ENCODE data around the gene DCDC2C. TPM values are rescaled to one million over a fixed set of nuclear protein-coding genes. Genes with fewer than 3 reads are reported as not detected.

Gene DCDC2C
- total RNA-seq, 1 experiment from 2014 or later = not detected

DNA sequence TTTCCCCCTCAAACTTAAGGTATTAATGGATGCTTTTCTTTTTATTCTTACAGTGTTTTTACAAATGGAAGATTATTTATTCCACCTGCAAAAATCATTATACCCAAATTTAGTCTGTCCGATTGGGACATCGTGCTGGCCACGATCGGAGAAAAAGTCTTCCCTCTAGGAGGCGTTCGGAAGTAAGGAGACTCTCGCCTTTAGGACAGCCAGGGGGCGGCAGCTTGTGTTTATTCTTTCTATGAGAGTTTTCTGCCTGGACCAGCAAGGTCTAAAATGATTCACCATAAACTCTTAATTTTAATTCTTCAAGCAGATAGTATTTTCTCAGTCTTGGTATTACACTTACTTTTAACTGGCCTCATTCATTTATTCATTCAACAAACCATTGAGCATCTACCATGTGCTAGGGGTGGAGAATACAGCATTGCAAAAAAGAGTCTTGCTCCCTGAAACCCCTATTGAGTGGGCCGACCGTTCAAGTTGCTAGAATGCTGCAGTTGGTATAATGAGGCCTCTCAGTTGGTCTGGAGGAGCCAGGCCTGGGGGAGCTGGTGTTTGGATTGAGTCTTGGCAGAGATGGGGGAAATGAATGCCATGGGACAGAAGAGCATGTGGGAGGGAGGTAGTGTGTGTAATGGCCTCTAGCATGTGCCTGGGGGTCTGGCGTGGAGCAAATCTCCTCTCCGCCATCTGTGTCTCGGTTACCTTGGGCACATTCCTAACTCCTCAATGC lies 38.7 kb downstream of the DCDC2C start:
- no peak for DNase-seq (ENCODE audit: extremely low read depth, low read depth)

DNA sequence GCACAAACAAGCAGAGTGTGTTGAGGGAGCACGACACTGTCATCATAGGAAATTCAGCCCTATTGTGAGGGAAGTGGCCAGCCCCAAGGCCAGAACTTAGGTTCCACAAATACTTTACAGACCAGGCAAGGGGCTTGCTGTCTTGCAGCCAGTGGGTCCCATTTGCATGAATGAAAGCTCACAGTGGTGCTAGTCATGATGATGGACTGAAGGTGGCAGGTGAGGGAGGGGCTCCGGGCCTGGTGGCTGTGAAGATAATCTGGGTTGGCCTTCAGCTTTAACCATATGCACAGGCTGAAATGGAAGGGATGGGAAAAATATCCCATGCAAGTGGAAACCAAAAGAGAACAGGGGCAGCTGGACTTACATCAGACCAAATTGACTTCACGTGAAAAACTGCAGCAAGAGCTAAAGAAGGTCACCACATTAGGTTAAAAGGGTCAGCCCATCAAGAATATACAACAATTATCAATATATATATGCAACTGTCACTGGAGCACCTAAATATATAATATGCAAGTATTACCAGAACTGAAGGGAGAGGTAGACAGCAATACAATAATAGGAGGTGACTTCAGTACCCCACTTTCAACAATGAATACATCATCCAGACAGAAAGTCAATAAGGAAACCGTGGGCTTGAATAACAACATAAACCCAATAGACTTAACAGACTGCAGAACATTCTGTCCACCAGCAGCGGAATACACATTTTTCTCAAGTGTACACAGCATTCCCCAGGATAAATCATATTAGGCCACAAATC lies 39.6 kb downstream of the DCDC2C start:
- no peak for DNase-seq (ENCODE audit: extremely low read depth, low read depth)

DNA sequence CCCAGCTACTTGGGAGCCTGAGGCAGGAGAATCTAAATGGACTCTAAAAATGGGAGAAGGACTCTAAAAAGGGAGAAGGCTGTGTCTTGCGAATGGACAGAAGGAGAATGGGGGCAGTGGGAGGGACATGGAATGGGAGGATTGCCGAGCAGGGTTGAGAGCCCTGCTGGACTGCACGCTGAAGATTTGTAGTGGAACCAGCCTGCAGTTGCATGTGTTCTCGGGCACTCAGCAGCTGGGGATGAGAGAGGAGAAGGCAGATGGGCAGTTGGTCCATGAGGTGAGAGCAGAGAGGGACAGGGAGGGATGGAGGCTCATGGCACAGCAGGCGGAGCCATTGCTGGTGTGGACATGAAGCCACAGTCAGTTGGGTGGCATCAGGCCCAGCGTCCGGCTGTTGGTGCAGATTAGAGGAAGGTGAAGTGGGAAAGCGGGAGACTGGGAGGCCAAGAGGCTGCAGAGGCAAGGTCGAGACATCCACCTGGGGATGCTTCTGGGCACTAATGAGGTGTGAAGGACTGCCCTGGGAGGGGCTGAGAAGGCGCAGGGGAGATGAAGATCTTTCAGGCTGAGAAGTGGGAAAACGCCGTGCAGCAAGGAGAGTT lies 40.7 kb downstream of the DCDC2C start:
- DNase-seq (ENCODE audit: extremely low read depth, low read depth) = no peak

DNA sequence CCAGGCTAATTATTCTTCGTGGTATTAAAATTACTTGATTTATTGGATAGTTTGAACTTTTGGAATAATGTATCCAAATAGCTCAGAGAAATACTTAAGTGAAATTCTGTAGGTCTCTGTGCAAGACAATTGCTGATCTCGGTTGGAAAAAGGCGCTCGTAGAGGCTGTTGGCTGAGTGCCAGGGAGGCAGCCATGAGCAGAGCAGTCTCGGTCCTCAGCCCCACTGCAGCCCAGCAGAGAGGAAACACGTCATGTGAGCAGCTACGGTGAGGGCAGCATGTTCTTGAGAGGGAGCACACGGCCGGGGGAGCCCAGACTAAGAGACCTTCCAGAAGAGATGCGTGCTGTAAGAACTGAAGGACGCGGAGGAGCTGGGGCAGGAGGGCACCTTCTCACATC lies 42.5 kb downstream of the DCDC2C start:
- no peak for DNase-seq (ENCODE audit: extremely low read depth, low read depth)

DNA sequence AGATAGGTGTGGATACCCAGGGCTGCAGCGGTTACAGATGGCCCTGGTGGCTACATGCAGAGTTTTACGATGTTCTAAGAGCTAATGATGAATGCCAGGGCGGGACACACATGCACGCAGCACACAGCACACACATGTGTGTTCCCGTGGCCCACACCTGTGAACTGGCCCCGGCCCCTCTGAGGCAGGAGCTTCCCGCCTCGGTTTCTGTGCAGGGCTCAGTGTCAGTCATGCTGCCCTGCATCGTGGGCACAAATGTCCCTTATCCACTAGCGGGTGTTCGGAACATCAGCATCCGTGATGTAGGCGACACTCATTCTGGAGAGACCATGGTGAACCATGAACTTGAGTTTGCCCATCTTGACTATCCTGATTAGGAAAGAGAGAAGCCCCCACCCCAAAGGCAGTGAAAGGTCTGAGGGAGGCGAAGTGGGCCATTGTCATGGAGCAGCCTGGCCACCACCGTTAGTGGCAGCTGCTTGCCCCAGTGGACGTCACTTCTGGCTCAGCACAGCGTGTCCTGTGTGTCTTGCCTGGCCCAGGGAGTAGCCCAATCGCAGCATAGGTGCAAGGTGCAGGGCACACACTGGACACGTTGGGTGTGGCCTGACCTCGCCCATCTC lies 43.8 kb downstream of the DCDC2C start:
- DNase-seq (ENCODE audit: extremely low read depth, low read depth) = no peak

DNA sequence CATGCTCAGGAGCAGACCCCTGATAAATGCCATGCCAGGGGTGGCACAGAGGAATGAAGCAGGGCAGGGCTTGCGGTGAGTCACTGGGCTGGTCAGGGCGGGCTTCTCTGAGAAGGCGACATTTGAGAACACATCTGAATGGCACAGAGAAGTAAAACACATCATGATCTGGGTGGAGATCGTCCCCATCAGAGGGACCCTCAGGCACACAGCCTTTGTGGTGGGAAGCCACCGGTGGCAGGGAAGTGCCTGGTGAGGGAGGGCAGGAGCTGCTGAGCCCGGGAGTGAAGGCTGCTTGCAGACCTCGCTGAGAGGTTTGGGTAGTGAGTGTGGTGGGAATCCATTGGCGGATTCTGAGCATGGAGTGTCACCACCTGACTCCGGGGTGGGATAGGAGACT lies 44.5 kb downstream of the DCDC2C start:
- DNase-seq (ENCODE audit: extremely low read depth, low read depth) = no peak

DNA sequence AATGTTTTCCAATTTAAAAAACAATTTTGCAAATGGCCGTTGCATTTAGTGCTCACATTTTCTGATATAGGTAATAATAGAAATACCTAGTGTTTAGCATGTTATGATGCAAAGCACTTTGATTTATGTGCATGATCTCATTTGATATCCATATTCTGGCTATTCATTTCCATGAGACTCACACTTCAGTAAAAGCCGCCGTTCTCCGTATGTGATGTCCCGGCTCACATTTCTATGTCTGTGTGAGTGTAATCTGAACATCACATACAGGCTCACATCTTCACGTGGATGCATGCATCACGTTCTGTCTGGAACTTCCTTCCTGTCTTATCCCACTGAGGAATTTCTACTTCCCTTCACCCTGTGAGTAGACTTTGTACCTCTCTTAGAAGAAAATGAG lies 45.8 kb downstream of the DCDC2C start:
- no peak for DNase-seq (ENCODE audit: extremely low read depth, low read depth)

DNA sequence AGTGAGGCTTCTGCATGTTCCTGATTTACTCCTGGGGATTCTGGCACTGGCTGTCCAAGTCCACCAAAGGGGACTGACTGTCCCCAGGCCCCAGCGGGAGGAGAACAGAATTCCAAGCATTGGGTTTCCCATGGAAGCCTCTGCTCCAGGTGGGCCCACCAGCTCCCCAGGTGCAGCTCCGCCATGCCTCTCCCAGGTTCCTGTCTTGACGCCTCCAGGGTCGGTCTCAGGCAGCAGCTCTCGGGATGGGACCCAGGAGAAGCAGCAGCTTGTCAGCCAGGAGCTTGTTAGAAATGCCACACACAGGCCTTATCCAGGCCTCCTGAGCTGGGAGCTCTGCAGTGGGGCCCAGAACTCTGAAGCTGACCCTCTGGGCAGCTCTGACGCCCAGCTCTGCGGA lies 47.9 kb downstream of the DCDC2C start:
- no peak for DNase-seq (ENCODE audit: extremely low read depth, low read depth)

DNA sequence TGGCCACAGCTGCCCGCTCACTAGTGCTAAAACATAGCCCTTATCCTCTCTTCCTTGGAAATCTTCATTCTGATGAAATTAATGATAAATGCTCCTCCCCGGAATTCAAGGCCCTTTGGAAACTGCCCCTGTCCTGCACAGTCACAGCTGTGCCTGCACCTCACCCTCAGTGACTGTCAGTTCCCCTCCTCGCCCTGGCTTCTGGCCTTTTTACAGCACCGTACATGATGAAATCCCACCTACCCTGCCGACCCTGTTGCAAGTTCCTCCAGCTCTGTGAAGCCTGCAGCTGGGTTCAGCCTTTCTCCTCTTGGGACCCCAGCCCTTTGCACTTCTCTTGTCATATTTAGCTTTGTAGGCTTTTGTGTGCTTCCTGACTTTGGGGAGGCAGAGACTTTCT lies 48.4 kb downstream of the DCDC2C start:
- no peak for DNase-seq (ENCODE audit: extremely low read depth, low read depth)

DNA sequence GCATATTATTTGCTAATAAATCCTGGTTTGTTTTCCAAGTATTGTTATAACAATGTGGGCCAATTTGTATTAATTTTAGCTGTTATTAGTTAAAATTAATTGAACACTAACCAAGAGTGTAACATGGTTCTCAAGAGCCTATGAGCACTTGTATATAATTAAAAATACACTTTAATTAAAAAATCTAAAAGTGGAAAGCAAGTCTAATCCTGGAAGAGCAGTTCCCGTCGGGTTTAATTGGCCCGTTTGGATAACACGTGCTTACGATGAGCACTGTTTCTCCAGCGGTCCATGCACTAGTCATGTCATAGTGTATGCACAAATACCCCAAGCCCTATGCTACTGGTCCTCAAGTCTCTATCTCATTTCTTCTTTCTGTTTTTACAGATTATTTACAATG lies 49.0 kb downstream of the DCDC2C start:
- no peak for DNase-seq (ENCODE audit: extremely low read depth, low read depth)

DNA sequence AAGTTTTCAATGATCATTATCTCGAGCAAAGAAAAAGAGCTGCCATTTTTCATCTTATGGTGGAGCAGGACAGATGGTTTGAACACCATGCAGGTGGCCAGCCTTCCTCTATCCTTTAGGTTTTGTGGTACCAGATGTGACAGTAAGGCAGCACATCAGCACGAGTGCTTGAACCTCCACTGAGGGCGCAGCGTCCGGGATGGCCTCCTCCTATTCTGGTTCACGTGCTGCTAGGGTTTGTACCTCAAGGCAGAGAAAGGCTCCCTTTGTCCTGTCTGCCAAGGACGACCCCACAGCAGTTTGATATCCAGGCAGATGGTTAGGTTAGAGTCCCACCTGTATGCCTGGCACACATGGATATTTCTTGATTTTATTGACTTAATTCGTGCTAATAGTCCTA lies 50.2 kb downstream of the DCDC2C start:
- DNase-seq (ENCODE audit: extremely low read depth, low read depth) = no peak

DNA sequence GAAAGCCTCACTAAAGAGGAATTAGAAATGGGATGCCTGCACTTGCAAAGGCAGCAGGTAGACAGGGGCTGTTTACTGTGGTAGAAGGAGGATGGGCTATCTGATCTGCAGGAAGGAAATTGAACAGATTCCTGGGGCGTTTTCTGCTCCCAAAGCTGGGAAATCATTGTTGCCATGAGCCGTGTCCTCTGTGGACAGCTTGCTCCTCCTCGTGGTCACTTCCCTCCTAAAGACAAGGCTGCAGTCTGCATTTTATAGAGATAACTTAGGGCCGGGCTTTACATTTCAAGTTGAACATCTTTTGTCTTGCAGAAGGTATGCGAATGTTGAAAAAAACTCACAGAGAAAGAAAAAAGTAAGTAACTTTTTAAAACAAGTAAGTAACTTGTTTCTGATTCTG lies 50.9 kb downstream of the DCDC2C start:
- DNase-seq (ENCODE audit: extremely low read depth, low read depth) = no peak

DNA sequence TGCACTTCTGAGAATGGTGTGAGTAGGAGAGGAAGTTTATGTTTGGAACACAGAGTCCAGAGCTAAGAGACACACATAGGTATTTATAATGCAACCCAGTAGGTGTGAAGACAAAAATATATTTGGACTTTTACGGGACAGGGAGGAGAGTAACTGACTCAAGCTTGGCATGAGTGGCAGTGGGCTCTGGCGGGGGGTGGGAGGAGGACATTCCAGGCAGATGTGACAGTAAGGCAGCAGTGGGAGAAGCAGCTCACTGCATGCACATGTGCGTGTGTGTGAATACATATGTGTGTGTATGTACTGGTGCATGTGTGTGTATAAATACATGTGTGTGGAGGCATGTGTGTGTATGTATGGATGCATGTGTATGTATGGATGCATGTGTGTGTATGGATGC lies 51.4 kb downstream of the DCDC2C start:
- DNase-seq (ENCODE audit: extremely low read depth, low read depth) = no peak

DNA sequence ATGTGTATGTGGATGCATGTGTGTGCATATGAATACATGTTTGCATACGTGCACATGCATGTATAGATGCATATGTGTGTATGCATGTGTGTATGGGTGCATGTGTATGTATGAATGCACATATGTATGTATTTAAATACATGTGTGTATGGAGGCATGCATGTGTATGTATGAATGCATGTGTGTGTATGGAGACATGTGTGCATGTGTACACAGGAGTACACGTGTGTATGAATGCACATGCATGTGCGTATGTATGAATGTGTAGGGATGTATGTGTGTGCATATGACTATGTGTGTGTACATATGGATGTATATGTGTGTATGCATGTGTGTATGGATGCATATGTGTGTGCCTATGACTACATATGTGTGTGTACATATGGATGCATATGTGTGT lies 51.9 kb downstream of the DCDC2C start:
- DNase-seq (ENCODE audit: extremely low read depth, low read depth) = no peak

DNA sequence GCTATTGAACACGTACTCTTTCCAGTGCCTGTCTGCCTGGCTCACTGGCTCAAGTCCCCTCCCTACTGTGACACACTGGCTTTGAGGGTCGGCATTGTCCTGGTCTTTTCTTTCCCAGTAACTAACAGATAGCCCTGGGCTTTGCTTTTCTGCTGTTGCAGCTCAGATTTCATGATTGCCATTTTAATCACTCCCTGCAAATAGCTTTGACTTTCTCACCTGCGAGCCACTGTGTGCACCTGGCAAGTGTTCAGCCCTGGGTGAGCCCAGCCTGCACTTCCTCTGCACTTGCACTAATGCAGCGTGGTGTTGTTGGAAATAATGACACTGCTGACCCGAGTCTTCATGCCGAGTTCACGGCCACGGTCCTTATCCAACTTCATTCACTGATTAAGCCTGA lies 52.9 kb downstream of the DCDC2C start:
- no peak for DNase-seq (ENCODE audit: extremely low read depth, low read depth)

DNA sequence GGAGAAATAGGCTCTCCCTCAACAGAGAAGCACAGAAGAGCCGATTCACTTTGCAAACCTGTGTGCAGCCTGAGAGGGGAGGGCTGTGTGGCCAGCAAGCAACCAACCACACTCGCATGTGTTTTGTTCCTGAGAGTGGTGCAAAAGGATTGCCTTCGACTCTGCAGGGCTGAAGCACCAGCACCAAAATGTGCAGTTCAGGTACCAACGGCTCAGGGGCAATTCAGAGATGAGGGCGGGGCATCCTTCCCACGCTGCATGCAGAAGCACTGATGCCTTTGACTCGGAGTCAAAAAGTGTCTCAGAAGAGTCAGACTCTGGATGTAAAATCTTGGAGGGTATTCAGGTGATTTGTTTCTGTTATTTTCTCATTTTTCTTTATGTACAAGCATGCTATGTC lies 55.5 kb downstream of the DCDC2C start:
- no peak for DNase-seq (ENCODE audit: extremely low read depth, low read depth)

DNA sequence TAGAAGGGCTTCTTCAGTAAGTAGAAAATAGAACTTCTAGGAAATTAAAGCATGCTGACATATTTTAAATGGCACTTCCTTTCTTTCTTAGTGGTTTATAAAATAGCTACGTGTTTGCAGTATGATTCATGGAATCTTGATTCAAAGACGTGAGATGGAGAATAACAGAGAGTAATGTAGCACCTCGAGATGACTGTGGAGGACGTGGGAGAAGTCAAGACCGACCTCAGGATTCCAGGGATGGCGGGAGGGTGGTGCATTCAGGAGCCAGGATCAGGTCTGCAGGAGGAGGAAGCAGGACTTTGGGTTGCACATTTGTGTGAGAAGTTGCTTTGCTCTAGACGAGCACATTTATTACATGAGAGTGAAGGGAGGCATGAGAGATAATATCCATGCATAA lies 56.0 kb downstream of the DCDC2C start:
- no peak for DNase-seq (ENCODE audit: extremely low read depth, low read depth)

DNA sequence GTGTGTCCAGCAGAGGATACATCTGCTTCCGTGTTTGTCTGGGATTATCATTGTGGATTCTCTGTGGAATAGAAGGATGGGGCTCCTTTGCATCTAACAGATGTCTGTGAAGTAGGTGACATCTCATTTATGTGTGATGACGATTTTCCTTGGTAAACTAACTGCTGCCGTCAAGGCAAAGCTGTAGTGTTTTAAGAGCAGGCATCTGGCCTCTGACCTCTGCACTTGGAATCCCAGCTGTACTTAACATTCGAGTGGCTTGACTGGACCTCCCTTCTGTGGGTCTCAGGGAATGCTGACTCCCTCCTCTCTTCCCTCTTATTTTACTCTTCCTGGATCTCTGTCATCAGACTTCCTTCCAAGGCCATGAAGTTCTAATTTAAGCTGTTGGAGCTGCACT lies 56.4 kb downstream of the DCDC2C start:
- no peak for DNase-seq (ENCODE audit: extremely low read depth, low read depth)

DNA sequence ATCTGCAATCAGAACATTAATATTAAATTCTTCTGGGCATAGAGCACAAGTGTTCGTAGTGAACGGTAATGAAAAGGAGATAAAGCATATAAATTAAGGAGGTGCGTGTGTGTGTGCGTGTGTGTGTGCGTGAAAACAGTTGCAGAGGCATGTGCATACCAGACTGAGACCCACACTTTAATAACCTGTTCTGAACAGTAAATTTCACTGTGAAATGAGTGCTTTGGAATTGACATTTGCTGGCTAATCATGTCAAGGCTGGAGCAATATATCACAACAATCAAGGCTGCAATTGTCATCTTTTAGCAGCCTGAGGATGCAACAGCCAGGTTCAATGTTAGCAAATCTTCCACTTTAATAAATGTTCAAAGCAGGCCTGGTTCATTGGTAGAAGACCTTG lies 57.9 kb downstream of the DCDC2C start:
- DNase-seq (ENCODE audit: extremely low read depth, low read depth) = no peak

DNA sequence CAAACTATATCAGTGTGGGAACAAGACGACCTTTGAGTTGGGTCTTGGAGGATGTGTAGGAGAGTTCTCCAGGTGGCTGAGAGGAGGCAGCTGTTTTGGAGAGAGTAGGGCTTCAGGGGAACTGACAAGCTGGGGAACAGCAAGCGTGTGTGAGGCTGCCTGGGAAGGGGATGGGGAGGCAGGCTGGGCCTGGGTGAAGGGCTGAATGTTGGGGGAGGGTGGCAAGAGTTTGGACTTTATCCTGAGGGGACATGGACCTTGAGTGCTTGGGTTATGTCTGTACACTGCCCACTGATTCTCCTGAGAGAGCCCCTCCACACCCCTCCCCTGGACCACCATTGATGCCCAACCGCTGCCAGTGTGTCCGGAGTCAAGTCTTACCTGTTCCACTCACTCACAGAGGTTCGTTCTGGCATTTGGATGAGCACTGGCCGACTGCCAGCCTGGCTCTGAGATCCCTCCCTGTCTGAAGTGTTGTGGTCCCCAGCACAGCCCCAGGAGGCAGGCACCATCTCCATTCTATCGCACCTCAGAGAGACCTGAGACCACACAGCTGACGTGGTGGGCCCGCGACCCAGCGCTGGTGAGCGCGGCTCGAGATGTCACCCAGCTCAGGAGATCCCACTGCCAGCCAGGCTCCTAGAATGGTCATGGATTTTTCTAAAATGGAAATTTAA lies 59.5 kb downstream of the DCDC2C start:
- DNase-seq (ENCODE audit: extremely low read depth, low read depth) = no peak

DNA sequence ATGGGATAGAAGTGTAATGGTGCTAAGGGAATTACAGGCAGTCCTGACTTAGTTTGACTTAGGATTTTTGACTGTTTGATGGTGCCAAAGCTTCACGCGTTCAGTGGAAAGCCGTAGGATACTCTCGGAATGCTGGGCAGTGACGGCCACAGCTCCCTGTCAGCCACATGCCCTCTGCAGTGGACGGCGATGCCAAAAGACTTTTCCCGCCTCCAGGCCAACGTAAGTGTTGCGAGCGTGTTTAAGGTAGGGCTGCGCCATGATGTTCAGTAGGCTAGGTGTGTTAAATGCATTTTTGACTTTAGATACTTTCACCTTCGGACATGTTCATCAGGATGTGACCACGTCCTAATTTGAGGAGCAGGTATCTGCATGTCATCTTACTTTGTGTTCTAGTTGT lies 63.4 kb downstream of the DCDC2C start:
- DNase-seq (ENCODE audit: extremely low read depth, low read depth) = no peak

Measured in NCI-H460 (cell line).